DOHH2 (cell line): ENCODE results near the gene CAPZB.

ENCODE experiments used
- CTCF ChIP-seq: fragments of 200-600 bp; sonication (generic); IDR thresholded peaks from one replicate; pipeline ENCODE4 v1.5.1; 2014; ENCODE audit warnings: antibody characterized with exemption, mild to moderate bottlenecking, low read depth, low read length; ENCODE audit not compliant: poor library complexity, severe bottlenecking
- EZH2phosphoT487 ChIP-seq: fragments of 200-600 bp; sonication (generic); IDR thresholded peaks from 2 replicates; pipeline ENCODE4 v1.6.1; 2017; ENCODE audit warnings: borderline replicate concordance, mild to moderate bottlenecking, antibody characterized with exemption, low read length, moderate library complexity, mixed read lengths

GRCh38 chr1:19321071-19321470 is 164.3 kb downstream of the CAPZB start:
- TF ChIP-seq CTCF (no peak), EZH2phosphoT487 (no peak)
